A549 (cell line): ENCODE data around the gene WNT3A. TPM values are rescaled to one million over a fixed set of nuclear protein-coding genes. Genes with fewer than 3 reads are reported as not detected.

Experiments
- ATAC-seq, 2 experiments: fragments of 200-7000 bp in 1 of 2; fragments of >200 bp in 1 of 2; cut with Nextera tagmentation in 1 of 2; cut with Tn5 transposase in 1 of 2; 3 replicates each; pipeline versions ENCODE4 v1.8.0 to v1.9.1; 2018 to 2020; ENCODE audit warnings: mild to moderate bottlenecking in 1 of 2, moderate library complexity in 1 of 2
- CTCF ChIA-PET: fragments of 300-600 bp; sonication (Branson Sonifier 250); formaldehyde crosslinking; extraction: SDS; loops from one replicate; lab custom pipeline; 2021; ENCODE audit warnings: antibody characterized with exemption, inconsistent platforms; lab: Yijun Ruan, JAX
- POLR2A ChIA-PET: fragments of 350-600 bp; formaldehyde crosslinking; extraction: SDS; loops from one replicate; lab custom pipeline; 2021; ENCODE audit warnings: antibody characterized with exemption, inconsistent platforms; lab: Yijun Ruan, JAX
- DNase-seq, 2 experiments: peaks; one replicate each; pipeline versions ENCODE4 v3.0.0 to v3.0.0-alpha.2; 2011 to 2016; ENCODE audit warnings: low read depth in 1 of 2, low spot score in 1 of 2
- FAIRE-seq: peaks from 2 replicates; lab custom pipeline; 2011; peaks lifted over from hg19 to GRCh38; lab: Jason Lieb, UNC
- H3K27ac ChIP-seq, 2 experiments: fragments of >200 bp; sonication (Bioruptor Twin); formaldehyde crosslinking; 3 replicates each; pipeline ENCODE4 v1.5.1; 2016 to 2017
- H3K4me1 ChIP-seq: fragments of >200 bp; sonication (Bioruptor Twin); formaldehyde crosslinking; 3 replicates; pipeline ENCODE4 v1.6.1; 2016
- H3K4me2 ChIP-seq: fragments of >200 bp; sonication (Bioruptor Twin); formaldehyde crosslinking; 3 replicates; pipeline ENCODE4 v1.6.1; 2016
- H3K4me3 ChIP-seq: fragments of >200 bp; sonication (Bioruptor Twin); formaldehyde crosslinking; 3 replicates; pipeline ENCODE4 v1.5.1; 2016
- H3K9me3 ChIP-seq: fragments of >200 bp; sonication (Bioruptor Twin); formaldehyde crosslinking; 3 replicates; pipeline ENCODE4 v1.6.1; 2016
- CEBPB ChIP-seq, 2 experiments: fragments of >200 bp in 1 of 2; sonication (Bioruptor Twin) in 1 of 2; formaldehyde crosslinking in 1 of 2; IDR thresholded peaks; 2 replicates each; pipeline ENCODE4 v1.6.1; 2012 to 2016
- EHF ChIP-seq: fragments of 250-450 bp; sonication (Bioruptor Pico); IDR thresholded peaks from 2 replicates; pipeline ENCODE4 v1.5.0; 2020; ENCODE audit warnings: mild to moderate bottlenecking
- ELK1 ChIP-seq: fragments of 150-350 bp; IDR thresholded peaks from 2 replicates; pipeline ENCODE4 v1.6.1; 2014; ENCODE audit warnings: low read depth, mild to moderate bottlenecking, low read length
- EP300 ChIP-seq, 2 experiments: fragments of >200 bp; sonication (Bioruptor Twin); formaldehyde crosslinking; IDR thresholded peaks; 2 replicates in 1 of 2; 3 replicates in 1 of 2; pipeline ENCODE4 v1.6.1; 2016 to 2017
- FOSL2 ChIP-seq, 2 experiments: fragments of 450-650 bp in 1 of 2; fragments of >200 bp in 1 of 2; sonication (Bioruptor Twin) in 1 of 2; formaldehyde crosslinking; IDR thresholded peaks; 2 replicates each; pipeline versions ENCODE4 v1.5.0 to v1.6.1; 2016 to 2020; ENCODE audit warnings: mild to moderate bottlenecking in 1 of 2, moderate library complexity in 1 of 2
- FOXS1 ChIP-seq: fragments of 250-450 bp; sonication (Bioruptor Pico); IDR thresholded peaks from 2 replicates; pipeline ENCODE4 v1.5.0; 2020; ENCODE audit warnings: mild to moderate bottlenecking, moderate library complexity
- GATA3 ChIP-seq: IDR thresholded peaks from 2 replicates; pipeline ENCODE4 v1.6.1; 2012; ENCODE audit warnings: borderline replicate concordance
- HES2 ChIP-seq: fragments of >200 bp; sonication (Bioruptor Twin); formaldehyde crosslinking; IDR thresholded peaks from 2 replicates; pipeline ENCODE4 v1.6.1; 2016
- HMGXB4 ChIP-seq: fragments of 250-450 bp; sonication (Bioruptor Pico); IDR thresholded peaks from 2 replicates; pipeline ENCODE4 v1.5.0; 2021; ENCODE audit warnings: mild to moderate bottlenecking, moderate library complexity, borderline replicate concordance
- KDM5A ChIP-seq: fragments of 200-600 bp; sonication (generic); IDR thresholded peaks from 2 replicates; pipeline ENCODE4 v1.6.1; 2016; ENCODE audit warnings: antibody characterized with exemption, mild to moderate bottlenecking
- MAX ChIP-seq: IDR thresholded peaks from 2 replicates; pipeline ENCODE4 v1.6.1; 2012
- NFE2L2 ChIP-seq: fragments of 150-350 bp; conservative IDR thresholded peaks from 2 replicates; pipeline ENCODE4 v1.6.1; 2014; ENCODE audit warnings: low read length
- NPAS2 ChIP-seq: fragments of 250-450 bp; sonication (Bioruptor Pico); IDR thresholded peaks from 2 replicates; pipeline ENCODE4 v1.8.0; 2022; ENCODE audit warnings: mild to moderate bottlenecking, moderate library complexity, borderline replicate concordance
- NR3C1 ChIP-seq: fragments of >200 bp; sonication (Bioruptor Twin); formaldehyde crosslinking; IDR thresholded peaks from 3 replicates; pipeline ENCODE4 v1.6.1; 2017
- POLR2AphosphoS2 ChIP-seq: conservative IDR thresholded peaks from 2 replicates; pipeline ENCODE4 v1.6.1; 2012; ENCODE audit warnings: low read length, improper control_type of control experiment, inconsistent platforms
- RAD21 ChIP-seq, 2 experiments: fragments of >200 bp in 1 of 2; sonication (Bioruptor Twin) in 1 of 2; formaldehyde crosslinking in 1 of 2; IDR thresholded peaks in 1 of 2; conservative IDR thresholded peaks in 1 of 2; 2 replicates in 1 of 2; 3 replicates in 1 of 2; pipeline ENCODE4 v1.6.1; 2012 to 2018; ENCODE audit warnings: inconsistent platforms in 1 of 2
- REST ChIP-seq: fragments of 200-600 bp; sonication (generic); IDR thresholded peaks from 2 replicates; pipeline ENCODE4 v1.6.1; 2016; ENCODE audit warnings: antibody characterized with exemption, mild to moderate bottlenecking, moderate library complexity
- SREBF2 ChIP-seq: fragments of 450-650 bp; IDR thresholded peaks from 2 replicates; pipeline ENCODE4 v1.6.1; 2014; ENCODE audit warnings: mild to moderate bottlenecking, moderate library complexity
- ZC3H11A ChIP-seq: fragments of 450-650 bp; IDR thresholded peaks from 2 replicates; pipeline ENCODE4 v1.6.1; 2014; ENCODE audit warnings: antibody characterized with exemption, mild to moderate bottlenecking
- ZFP36 ChIP-seq: fragments of 450-650 bp; IDR thresholded peaks from 2 replicates; pipeline ENCODE4 v1.6.1; 2014; ENCODE audit warnings: borderline replicate concordance; ENCODE audit not compliant: partially characterized antibody
- ZSCAN20 ChIP-seq: fragments of 250-450 bp; sonication (Bioruptor Pico); IDR thresholded peaks from 2 replicates; pipeline ENCODE4 v1.8.0; 2022; ENCODE audit warnings: mild to moderate bottlenecking, moderate library complexity
- WGBS: methylation state at CpG from one replicate; pipeline ENCODE4 v1.1.6; 2017; ENCODE audit errors: missing lambda C conversion rate; 5-methylcytosine and 5-hydroxymethylcytosine counted together
- polyA plus RNA-seq, 4 experiments: library from polyadenylated mRNA; depleted of rRNA in 3 of 4; stranded (reverse); fragments of >200 nt; fragmentation: RNase III in 1 of 4; extraction: RNeasy Plus Mini Kit Qiagen cat#74134 plus additional on column Dnase treatment in 1 of 4; gene quantifications; 2 replicates in 3 of 4; 3 replicates in 1 of 4; pipeline ENCODE4 v1.2.3, GENCODE V29; 2011 to 2017

The WNT3A gene
- polyA plus RNA-seq, 2 of the 4 experiments (the other 2 are of a cell fraction): not detected

- 75% methylated on average over 2 of the region's 2 CpGs for WGBS
- no peak overlapping the region for H3K4me2 ChIP-seq
- ChIA-PET POLR2A (no interaction called here), CTCF (interaction anchor here (0.6 to 2.3 kb wide), 3 partner anchors 10 to 132 kb away, joined by 3 to 9 read pairs (median 3); no protein-coding TSS in a partner anchor)
- no peak overlapping the region for H3K4me3 ChIP-seq
- H3K4me1 ChIP-seq: peaks cover 9% of the 10 kb centered on the region
- no peak for ATAC-seq
- no peaks in the 10 kb centered on the region for H3K9me3 ChIP-seq
- DNase-seq: no peak
- FAIRE-seq: no peak
- H3K27ac ChIP-seq: no peak overlapping the region
- no peak for TF ChIP-seq NR3C1
- no peak for TF ChIP-seq FOXS1 (CRISPR knock-in tag)
- TF ChIP-seq EHF (CRISPR knock-in tag): no peak
- TF ChIP-seq REST: no peak
- no peak for TF ChIP-seq SREBF2
- TF ChIP-seq FOSL2 (IDR thresholded peaks at IDR 0.05): no peak
- no peak for TF ChIP-seq FOSL2 (CRISPR knock-in tag; IDR thresholded peaks at IDR 0.05)
- no peak for TF ChIP-seq EP300 (IDR thresholded peaks at IDR 0.05)
Measured at GRCh38 chr1:228016181-228016510, 9.3 kb downstream of the WNT3A start.

- DNase-seq: no peak
- FAIRE-seq: no peak
- no peak overlapping the region for H3K27ac ChIP-seq
- H3K9me3 ChIP-seq: no peaks in the 10 kb centered on the region
- CTCF ChIA-PET: interaction anchor here (1.2 to 4.5 kb wide), 4 partner anchors 9 to 18 kb away, joined by 3 to 17 read pairs (median 6); no protein-coding TSS in a partner anchor
- 57% methylated on average over 12 of the region's 12 CpGs for WGBS
- H3K4me3 ChIP-seq: no peak overlapping the region
- H3K4me1 ChIP-seq: peaks cover 9% of the 10 kb centered on the region
- TF ChIP-seq GATA3 (no peak), CEBPB (IDR thresholded peaks at IDR 0.05) (no peak), NPAS2 (CRISPR knock-in tag) (no peak), ZC3H11A (no peak), ZSCAN20 (CRISPR knock-in tag) (no peak), MAX (no peak), FOSL2 (IDR thresholded peaks at IDR 0.05) (no peak), FOSL2 (CRISPR knock-in tag; IDR thresholded peaks at IDR 0.05) (no peak), HES2 (no peak), POLR2AphosphoS2 (no peak), HMGXB4 (CRISPR knock-in tag) (no peak), KDM5A (no peak), ZFP36 (no peak), ELK1 (no peak), RAD21 (conservative IDR thresholded peaks at IDR 0.05 in 1 of 2, IDR thresholded peaks at IDR 0.05 in 1 of 2) (no peak), NFE2L2 (no peak)
- no peak overlapping the region for H3K4me2 ChIP-seq
- no peak for ATAC-seq
- POLR2A ChIA-PET: no interaction called here
Measured at GRCh38 chr1:228016653-228017355, 10.0 kb downstream of the WNT3A start.
